Stimulated activated CD4-positive, alpha-beta T cell treated with anti-CD3 and anti-CD28 coated beads, Interleukin-2, amount 100 ng/mL, for 24 hours (primary cell): ENCODE results near the gene CCNJ.
"Not testable (repeated sequence)": the region's sequence is repeated elsewhere in the genome, so short reads cannot be mapped to it uniquely, and the experiment has no call there.

Source experiments
- DNase-seq, 2 donors: peaks; one replicate each; pipeline ENCODE4 v3.0.0-alpha.2; 2020

CCNJ gene, protein sequence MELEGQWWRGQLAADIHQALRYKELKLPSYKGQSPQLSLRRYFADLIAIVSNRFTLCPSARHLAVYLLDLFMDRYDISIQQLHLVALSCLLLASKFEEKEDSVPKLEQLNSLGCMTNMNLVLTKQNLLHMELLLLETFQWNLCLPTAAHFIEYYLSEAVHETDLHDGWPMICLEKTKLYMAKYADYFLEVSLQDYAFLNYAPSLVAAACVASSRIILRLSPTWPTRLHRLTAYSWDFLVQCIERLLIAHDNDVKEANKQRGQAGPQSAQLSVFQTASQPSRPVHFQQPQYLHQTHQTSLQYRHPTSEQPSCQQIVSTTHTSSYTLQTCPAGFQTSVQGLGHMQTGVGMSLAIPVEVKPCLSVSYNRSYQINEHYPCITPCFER

DNA sequence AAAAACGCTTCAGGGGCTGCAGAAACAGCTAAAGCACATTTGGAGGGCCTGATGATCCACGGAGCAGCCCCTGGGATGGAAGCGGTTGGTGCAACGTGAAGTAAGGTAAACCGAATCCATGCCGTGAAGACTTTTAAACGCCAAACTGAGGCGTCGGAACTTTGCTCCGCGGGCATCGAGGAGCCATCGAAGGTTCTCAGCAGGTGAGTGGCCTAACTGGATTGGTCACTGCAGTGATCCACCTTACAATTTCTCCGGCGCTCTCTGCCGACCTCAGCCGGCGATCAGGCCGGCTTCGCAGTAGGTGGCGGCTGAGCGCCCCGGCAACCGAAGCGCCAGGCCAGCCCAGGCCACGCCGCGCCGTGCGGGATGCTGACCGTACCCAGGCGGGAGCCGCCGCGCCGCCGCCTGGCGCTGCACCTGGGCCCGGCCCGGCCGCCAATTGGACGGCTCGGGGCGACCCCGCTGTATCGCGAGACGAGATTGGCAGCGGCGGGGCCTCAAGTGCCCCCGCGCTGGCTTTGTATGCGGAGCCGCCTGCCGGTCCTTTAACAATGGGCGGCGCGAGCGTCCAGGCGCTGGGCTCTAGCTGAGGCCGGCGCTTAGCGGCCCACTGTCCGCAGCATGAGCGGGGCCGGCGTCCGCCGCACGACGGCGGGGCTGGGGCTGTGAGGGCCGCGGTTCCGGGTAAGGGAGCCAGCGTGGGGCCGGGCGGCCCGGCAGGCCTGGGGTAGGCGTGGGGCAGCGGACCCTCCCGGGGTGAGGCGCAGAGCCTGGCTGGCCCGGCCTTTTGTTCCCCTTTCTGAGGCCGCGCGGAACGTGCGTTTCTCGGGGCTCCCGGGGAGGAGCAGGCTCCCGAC lies at the start of gene CCNJ:
Gene CCNJ (plus strand): TSS at position 551 of the 860 bp plus-strand sequence. CDS start 811 bp downstream, outside the sequence.
- peak; percentile 80 to 85 for DNase-seq

DNA sequence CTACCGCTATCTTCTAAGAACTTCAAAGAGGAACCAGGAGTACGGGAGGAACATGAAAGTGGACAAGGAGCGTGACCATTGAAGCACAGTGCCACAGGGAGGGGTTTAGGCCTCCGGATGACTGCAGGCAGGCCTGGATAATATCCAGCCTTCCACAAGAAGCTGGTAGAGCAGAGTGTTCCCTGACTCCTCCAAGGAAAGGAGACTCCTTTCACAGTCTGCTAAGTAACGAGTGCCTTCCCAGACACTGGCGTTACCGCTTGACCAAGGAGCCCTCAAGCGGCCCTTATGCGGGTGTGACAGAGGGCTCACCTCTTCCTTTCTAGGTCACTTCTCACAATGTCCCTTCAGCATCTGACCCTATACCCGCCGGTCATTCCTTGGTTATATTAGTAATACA lies 49.0 kb upstream of the CCNJ start:
- DNase-seq = not testable (repeated sequence)

DNA sequence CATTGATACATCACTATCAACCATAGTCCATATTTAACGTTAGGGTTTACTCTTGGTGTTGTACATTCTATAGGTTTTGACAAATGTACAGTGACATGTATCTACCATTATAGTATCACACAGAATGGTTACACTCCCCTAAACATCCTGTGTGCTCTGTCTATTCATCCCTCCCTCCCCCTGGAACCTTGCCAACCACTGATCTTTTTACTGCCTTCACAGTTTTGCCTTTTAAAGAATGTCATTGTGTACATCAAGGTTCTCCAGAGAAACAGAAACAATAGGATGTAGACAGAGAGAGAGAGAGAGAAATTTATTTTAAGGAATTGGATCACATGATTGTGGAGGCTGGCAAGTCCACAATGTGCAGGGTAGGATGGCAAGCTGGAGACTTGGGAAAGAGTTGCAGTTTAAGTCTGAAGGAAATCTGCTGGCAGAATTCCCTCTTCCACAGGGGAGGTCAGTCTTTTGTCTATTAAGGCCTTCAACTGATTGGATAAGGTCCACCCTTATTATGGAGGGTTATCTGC lies 45.1 kb upstream of the CCNJ start:
- DNase-seq = no peak

DNA sequence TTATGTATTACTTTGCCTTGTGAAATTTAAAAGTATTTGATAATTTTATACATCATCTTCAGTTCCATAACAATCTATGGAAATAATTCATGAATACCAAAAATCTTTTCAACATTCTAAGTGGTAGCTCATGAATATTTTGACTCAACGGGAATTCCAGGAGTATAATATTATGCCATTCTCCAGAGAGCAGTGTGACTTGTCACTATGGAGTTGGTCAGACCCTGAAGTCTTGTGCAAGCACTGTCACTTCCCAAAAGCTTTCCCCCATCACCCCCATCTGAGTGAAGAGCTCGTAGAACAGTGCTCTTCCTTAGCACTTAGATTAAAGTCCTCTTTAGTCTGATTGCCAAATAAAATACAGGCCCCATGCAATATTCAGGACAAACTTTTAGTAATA lies 29.4 kb upstream of the CCNJ start:
- DNase-seq = no peak

DNA sequence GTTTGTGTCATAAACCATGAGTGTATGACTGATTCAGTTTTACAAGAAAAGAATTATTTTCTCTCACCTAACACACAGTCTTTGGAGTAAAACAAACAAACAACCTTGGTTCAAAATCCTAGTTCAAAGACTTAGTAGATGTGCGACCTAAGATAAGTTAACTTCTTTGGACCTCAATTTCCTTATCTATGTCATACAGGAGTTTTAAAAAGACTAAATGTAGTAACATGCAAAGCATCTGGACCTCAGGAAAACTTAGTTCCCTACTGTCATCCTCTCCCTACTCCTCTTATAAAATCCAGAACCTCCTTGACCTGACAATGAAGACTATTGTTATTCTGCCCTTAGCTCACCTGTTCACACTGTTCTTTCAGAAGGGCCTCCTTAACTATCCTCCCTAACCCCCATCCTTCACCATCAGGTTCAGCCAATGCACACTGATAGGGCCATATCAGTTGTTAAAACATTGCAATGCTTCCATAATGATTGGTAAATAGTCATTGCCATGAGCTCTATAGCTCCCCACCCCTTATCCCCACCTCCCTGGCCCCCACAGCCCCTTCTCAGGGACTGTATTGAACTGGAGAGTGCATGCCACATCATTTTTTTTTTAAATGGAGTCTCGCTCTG lies 28.8 kb upstream of the CCNJ start:
- no peak for DNase-seq

DNA sequence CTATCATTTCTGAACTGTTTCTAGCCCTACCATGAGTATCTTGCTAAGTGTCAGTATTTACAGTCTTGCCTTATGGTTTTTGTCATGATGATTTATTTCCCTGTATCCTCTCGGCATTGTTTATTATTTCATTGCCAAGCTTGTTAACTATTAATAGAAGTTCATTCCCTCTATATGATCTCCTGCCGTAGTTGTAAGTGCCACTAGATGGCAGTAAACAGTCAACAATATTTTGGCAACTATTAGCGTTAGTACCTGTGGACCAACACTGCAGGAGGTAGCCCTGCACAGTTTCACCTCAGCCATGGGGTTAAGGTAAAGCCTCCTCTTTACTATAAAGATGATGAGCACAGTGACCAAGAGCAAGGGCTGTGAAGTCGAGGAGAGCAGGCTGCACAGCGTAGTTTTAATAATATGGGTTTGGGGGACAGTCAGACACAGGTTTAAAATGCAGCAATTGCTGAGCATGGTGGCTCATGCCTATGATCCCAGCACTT lies 26.1 kb upstream of the CCNJ start:
- DNase-seq = peak; percentile 5 to 39

DNA sequence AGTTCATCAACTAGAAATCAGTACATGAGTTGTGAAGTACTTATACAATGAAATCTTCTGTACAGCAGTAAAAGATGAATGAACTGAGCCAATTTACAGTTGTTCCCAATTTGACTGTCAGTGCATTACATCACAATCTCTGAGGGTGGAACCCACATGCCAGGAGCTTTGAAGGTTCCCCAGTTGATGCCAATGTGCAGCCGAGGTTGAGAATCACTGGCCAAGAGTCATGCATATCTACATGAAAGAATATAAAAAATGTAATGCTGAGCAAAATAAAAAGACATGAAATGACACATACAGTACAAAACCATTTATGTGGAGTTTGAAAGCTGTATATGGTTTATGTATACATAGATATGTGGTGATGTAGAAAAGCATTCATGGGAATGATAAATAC lies 22.1 kb upstream of the CCNJ start:
- DNase-seq = no peak

DNA sequence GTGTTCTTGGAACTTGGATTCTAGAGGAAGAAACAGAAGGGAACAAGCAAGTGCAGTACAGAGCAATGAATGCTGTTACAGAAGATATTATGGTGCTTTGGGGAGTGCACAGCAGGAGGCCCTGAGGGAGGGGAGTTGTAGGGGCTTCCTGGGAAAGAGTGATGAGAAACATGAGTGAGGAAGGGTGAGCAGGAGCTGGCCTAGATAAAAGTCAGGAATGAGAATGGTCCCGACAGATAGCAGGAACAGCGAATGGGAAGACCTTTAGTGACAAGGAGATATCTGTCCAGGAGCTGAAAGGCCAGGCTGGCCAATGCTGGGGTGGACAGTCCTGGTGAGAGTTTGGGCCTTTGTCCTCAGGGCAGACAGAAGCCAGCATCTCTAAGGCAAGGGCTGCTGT lies 20.6 kb upstream of the CCNJ start:
- no peak for DNase-seq

DNA sequence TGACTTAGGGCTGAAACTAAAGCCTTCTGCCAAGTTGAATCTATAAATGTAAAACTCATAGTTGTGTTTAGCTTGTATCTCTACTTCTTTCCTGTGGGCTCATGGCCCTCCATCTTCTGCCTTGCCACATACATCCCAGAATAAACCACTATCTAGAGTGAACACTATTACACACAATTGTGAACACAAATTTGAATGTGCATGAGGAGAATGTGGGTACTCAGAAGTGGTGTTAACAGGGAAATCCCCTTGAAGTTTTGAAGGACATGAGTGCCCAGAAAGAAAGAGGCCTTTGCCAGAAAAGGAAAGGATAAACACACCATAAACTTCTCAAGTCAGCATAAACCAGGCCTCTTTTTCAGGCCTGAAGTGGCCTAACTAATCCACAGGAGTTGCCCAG lies 20.2 kb upstream of the CCNJ start:
- DNase-seq = no peak

DNA sequence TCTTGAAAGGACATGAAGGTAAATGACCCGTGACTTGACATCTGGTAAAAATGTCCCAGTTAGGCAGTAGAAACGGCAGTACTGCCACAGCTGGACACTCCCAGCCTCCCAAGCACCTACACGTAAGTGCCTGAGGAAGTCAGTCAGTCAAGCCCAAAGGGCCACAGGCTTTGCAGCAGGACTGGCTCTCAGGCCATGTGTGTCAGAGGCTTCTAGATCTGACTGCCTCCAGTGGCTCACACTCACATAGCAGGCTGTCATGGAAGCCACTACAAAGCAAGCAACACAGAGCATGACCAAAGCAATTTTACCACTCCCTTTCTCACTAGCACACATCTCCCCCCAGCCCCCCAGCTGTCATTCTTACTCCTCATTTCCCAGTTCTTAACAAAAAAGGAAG lies 17.8 kb upstream of the CCNJ start:
- DNase-seq = no peak

DNA sequence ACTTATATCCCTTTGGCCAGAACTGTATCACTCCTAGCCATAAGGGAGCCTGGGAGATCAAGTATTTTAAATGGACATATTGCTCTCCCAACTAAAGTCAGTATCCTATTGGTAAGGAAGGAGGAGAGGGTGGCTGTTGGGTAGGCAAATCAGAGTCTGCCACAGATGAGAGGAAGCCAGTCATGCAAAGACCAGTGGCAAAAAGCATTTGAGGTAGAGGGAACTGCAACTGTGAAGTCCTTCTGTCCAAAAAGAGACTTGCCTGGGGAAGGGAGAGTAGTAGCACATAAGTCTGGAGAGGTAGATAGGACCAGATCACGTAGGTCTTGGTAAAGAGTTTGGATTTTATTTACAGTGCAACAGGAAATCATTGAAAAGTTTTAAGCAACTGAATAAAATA lies 8.8 kb upstream of the CCNJ start:
- no peak for DNase-seq

DNA sequence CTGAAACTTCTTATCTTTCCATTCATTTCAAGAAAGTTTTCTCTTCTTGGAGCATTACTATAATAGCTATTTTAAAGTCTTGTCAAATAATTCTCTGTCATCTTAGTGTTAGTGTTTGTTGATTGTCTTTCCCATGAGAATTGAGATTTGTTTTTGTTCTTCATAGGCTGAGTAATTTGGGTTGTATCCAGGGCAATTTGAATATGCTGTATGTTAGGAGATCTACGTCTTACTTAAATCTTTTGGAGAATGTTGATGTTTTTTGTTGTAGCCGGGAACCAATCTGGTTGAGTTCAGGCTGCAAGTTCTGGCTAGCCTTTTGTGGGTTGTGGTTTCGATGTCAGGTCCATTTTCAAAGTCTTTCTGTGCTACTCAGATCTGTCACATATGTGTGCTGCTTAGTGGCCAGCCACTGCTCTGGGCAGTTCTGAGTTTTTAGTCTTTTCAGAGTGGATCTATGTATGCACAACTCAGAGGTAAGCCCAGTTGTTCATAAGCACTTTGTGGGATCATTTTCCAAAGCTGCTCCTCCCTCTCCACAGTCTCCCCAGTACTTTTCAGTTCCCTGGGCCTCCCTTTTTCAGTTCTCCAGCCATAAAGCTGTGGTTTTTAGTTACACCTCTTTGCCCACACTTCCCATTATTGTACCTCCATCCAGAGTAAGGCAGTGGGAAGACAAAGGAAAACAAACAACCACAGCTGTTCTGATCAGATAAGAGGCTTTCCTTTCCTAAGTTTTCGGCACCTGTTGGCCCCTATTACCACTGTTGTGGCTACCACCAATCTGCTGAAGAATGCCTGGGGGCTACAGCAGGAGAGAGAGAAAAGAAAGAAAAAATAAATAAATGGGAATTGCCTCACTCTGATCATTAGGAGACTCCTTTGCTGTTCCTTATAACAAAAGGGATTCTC lies 4.7 kb upstream of the CCNJ start:
- DNase-seq = no peak

DNA sequence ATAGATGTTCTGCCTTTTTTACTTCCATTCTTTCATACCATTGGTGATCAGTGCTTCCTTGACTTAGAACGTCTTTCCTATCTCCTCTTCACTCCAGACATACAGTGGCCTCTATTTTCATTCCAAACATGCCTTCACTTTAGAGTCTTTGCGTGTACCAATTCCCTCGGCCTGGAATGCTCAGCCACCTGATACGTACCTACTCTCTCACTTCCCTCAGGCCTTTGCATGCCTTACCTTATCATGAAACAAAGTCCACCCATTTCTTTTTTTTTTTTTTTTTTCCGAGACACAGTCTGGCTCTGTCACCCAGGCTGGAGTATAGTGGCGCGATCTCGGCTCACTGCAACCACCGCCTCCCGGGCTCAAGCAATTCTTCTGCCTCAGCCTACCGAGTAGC lies 2.2 kb upstream of the CCNJ start:
- DNase-seq = no peak

DNA sequence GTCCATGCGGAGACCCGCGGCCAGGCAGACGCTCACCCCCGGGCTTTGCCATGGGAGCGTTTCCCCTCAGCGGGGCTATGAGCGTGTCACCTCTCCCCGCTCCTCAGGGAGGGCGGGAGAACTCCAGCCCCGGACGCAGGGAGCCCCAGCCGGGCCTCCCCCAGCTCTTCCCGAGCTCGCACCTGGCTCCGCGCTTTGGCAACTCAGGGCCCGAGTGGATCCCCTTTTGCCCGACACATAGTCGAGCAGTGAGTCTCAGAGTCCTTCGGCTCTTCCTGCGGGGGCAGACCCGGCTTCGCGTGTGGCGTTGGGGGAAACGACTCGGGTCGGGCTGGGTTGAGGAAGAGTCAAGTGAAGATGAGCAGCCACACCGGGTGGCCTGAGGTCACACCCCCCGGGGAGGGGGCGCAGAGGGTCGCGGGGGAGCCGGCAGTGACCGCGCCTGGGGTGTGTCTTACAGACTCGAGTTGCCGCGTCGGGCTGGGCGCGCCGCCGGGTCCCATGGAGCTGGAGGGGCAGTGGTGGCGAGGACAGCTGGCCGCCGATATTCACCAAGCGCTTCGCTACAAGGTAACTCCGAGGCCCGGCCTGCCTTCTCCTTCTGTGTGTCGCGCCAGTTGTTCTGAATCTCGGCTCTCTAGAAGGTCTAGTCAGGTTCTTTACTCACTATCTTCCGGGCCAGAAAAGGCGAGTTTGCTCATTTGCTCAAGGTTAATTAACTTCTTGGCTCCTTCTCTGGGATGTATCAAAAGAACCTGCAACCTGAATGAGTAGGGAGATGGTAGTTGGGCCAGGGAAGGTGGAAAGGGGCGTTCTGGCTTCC lies 721 bp downstream of the CCNJ start:
- DNase-seq = peak; percentile 53 to 58

DNA sequence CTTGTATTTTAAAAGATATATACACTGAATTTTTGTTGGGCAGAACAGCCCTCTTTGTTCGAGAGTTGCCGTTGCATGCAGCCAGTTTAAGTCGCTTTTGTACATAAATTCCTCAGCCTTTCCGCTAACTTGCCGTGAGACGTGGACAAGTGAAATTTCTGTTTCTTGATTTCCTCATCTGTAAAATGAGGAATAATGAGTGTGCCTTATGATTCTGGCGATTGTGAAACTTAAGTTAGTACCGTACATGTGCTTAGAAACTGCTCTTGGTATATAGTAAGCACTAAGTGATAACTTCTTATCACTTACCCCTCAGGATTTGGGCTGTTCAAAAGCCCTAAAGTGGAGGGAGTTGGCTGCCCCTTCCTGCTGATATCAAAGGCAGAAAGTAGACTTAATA lies 1.4 kb downstream of the CCNJ start:
- DNase-seq = no peak

DNA sequence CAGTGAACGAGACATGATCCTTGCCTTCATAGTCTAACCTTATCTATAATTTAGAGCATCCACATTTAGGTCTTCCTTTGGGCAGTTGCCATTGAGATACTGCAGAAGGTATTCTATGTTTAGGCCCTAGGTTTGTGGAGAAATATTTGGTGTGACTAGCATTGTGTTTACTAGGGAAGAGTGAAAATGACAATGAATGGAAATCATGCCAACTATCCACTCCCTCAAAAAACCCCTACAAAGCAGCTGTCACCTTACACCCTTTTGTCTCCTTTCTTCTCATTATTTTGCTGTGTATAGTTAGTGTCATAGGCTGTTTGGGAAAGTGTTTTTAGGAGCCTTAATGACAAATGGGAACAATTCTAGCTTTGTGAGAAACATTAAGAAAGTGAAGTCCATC lies 3.2 kb downstream of the CCNJ start:
- DNase-seq = no peak

DNA sequence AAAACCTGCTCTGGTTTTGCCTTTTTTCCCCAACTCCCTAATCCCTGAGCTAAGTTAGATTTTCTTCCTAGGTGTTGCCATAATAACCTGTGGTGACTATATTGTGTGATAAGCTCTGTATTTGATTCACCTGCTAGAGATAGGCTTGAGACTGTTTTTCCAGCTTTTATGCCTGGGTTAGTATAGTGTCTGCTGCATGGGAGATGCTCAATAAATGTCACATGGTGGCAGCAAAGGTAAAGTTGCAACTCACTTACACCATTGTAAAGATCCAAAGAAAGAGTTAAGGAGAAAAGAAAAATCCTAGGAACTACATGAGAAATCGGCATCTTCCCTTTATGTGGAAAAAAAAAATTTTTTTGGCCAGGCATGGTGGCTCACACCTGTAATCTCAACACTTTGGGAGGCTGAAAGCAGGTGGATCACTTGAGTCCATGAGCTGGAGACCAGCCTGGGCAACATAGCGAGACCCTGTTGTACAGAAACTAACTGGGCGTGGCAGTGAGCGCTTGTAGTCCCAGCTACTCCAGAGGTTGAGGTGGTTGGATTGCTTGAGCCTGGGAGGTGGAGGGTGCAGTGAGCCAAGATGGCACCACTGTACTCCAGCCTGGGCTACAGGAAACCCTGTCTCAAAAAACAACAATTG lies 3.7 kb downstream of the CCNJ start:
- no peak for DNase-seq

DNA sequence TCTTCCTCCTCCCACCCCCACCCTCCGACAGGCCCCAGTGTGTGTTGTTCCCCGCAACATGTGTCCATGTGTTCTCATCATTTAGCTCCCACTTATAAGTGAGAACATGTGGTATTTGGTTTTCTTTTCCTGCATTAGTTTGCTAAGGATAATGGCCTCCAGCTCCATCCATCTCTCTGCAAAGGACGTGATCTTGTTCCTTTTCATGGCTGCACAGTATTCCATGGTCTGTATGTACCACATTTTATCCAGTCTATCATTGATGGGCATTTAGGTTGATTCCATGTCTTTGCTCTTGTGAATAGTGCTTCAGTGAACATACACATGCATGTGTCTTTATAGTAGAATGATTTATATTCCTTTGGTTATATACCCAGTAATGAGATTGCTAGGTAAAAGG lies 4.5 kb downstream of the CCNJ start:
- not testable (repeated sequence) for DNase-seq

DNA sequence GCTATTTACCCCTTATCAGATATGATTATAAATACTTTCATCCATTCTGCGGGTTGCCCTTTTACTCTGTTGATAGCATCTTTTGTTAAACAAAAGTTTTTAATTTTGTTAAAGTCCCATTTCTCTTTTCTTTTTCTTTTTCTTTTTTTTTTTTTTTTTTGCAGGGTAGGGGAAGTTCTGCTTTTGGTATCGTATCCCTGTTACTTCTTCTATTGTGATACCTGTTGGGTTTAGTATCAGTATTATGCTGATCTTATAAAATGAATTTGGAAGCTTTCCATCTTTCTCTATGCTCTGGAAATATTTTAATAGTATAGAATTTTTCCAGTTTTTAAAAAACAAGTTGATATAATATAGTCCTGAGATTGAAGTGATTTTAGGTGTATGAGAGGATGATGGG lies 6.0 kb downstream of the CCNJ start:
- DNase-seq = no peak

DNA sequence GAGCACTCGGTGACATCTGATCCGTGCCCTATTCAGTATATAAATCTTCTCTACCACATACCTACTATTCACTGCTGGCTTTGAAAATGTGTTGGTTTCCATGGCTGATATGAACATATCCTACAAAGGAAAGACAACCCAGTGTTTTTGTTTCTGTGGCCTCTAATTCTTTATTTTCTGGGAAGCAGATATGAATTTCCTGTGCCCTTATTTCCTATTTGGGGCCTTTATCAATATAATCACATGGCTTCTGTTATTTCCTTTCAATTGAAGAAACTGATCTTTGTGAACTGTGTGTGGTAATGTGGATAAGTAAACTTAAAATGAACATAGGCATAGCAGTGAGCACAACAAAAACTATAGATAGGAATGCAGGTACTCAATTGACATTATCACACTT lies 10.6 kb downstream of the CCNJ start:
- DNase-seq = no peak

DNA sequence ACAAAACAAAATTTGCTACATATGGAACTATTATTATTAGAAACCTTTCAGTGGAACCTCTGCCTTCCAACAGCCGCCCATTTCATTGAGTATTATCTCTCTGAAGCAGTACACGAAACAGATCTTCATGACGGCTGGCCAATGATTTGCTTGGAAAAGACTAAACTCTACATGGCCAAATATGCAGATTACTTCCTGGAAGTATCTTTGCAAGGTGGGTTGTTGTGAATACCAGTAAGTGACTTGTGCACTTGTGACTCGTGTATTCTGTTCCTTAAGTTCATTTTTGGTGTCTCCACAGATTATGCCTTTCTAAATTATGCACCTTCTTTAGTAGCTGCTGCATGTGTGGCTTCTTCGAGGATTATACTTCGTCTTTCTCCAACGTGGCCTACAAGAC lies 13.4 kb downstream of the CCNJ start:
- no peak for DNase-seq
